ENCODE measurements around the gene SYT1.

SYT1 gene

GRCh38 chr12:79344855-79345847 is 480.6 kb downstream of the SYT1 start:
- DNase-seq (ENCODE audit: low read depth in 2 of 2): peak in 1 of 2 experiments; percentile 8

GRCh38 chr12:79347866-79348265 is 483.3 kb downstream of the SYT1 start:
- DNase-seq (ENCODE audit: low read depth in 2 of 2): no peak

- DNase-seq (ENCODE audit: low read depth in 2 of 2): no peak
These were observed 486.7 kb downstream of the SYT1 start for GRCh38 chr12:79351251-79351650.

- DNase-seq (ENCODE audit: low read depth in 2 of 2): no peak
These were observed 491.6 kb downstream of the SYT1 start for GRCh38 chr12:79356216-79356615.

- DNase-seq (ENCODE audit: low read depth in 2 of 2): no peak
These were observed 492.5 kb downstream of the SYT1 start for GRCh38 chr12:79357048-79357447.

GRCh38 chr12:79358716-79359300 is 494.2 kb downstream of the SYT1 start:
- DNase-seq (ENCODE audit: low read depth in 2 of 2): no peak

GRCh38 chr12:79360286-79360685 is 495.7 kb downstream of the SYT1 start:
- no peak for DNase-seq (ENCODE audit: low read depth in 2 of 2)

GRCh38 chr12:79360936-79361335 is 496.4 kb downstream of the SYT1 start:
- no peak for DNase-seq (ENCODE audit: low read depth in 2 of 2)

- DNase-seq (ENCODE audit: low read depth in 2 of 2): no peak
These were observed 499.6 kb downstream of the SYT1 start for GRCh38 chr12:79364197-79364596.

- DNase-seq (ENCODE audit: low read depth in 2 of 2): no peak
These were observed 501.8 kb downstream of the SYT1 start for GRCh38 chr12:79366374-79366773.

GRCh38 chr12:79367032-79367589 is 502.5 kb downstream of the SYT1 start:
- no peak for DNase-seq (ENCODE audit: low read depth in 2 of 2)

- DNase-seq (ENCODE audit: low read depth in 2 of 2): no peak
These were observed 505.4 kb downstream of the SYT1 start for GRCh38 chr12:79370021-79370420.

GRCh38 chr12:79371226-79371625 is 506.7 kb downstream of the SYT1 start:
- DNase-seq (ENCODE audit: low read depth in 2 of 2): no peak

- no peak for DNase-seq (ENCODE audit: low read depth in 2 of 2)
These were observed 509.4 kb downstream of the SYT1 start for GRCh38 chr12:79373896-79374499.

- DNase-seq (ENCODE audit: low read depth in 2 of 2): no peak
These were observed 510.0 kb downstream of the SYT1 start for GRCh38 chr12:79374545-79374944.

- no peak for DNase-seq (ENCODE audit: low read depth in 2 of 2)
These were observed 510.5 kb downstream of the SYT1 start for GRCh38 chr12:79375050-79375449.

GRCh38 chr12:79378496-79378895 is 513.9 kb downstream of the SYT1 start:
- no peak for DNase-seq (ENCODE audit: low read depth in 2 of 2)

GRCh38 chr12:79380402-79380801 is 515.8 kb downstream of the SYT1 start:
- no peak for DNase-seq (ENCODE audit: low read depth in 2 of 2)

GRCh38 chr12:79381248-79382208 is 517.0 kb downstream of the SYT1 start:
- no peak for DNase-seq (ENCODE audit: low read depth in 2 of 2)

GRCh38 chr12:79384551-79384950 is 520.0 kb downstream of the SYT1 start:
- DNase-seq (ENCODE audit: low read depth in 2 of 2): no peak

- no peak for DNase-seq (ENCODE audit: low read depth in 2 of 2)
These were observed 523.4 kb downstream of the SYT1 start for GRCh38 chr12:79388011-79388410.

Measured in fibroblast of skin of left biceps (primary cell).